ENCODE measurements around the gene TSSK6.

Gene TSSK6

GRCh38 chr19:19514881-19515641, at the start of gene TSSK6:
TSSK6 (minus strand) TSS chr19:19515548; CDS start chr19:19515427, 121 bp downstream.
- no peak for DNase-seq

- no peak for DNase-seq
These were observed 48.0 kb upstream of the TSSK6 start for GRCh38 chr19:19563348-19563848.

- no peak for DNase-seq
These were observed 47.5 kb upstream of the TSSK6 start for GRCh38 chr19:19562665-19563347.

GRCh38 chr19:19561946-19562664, 46.8 kb upstream of the TSSK6 start:
- no peak for DNase-seq

- no peak for DNase-seq
These were observed 44.6 kb upstream of the TSSK6 start for GRCh38 chr19:19559931-19560330.

- no peak for DNase-seq
These were observed 43.3 kb upstream of the TSSK6 start for GRCh38 chr19:19558636-19559035.

GRCh38 chr19:19558055-19558454, 42.7 kb upstream of the TSSK6 start:
- DNase-seq: no peak

GRCh38 chr19:19554074-19555023, 39.0 kb upstream of the TSSK6 start:
- DNase-seq: peak; percentile 66

GRCh38 chr19:19553670-19554069, 38.3 kb upstream of the TSSK6 start:
- DNase-seq: no peak

- DNase-seq: no peak
These were observed 37.5 kb upstream of the TSSK6 start for GRCh38 chr19:19552798-19553197.

GRCh38 chr19:19551853-19552192, 36.5 kb upstream of the TSSK6 start:
- DNase-seq: no peak

- DNase-seq: no peak
These were observed 35.9 kb upstream of the TSSK6 start for GRCh38 chr19:19550972-19551852.

GRCh38 chr19:19550485-19550929, 35.2 kb upstream of the TSSK6 start:
- DNase-seq: no peak

GRCh38 chr19:19549804-19550464, 34.6 kb upstream of the TSSK6 start:
- DNase-seq: no peak

- DNase-seq: no peak
These were observed 33.8 kb upstream of the TSSK6 start for GRCh38 chr19:19548915-19549759.

GRCh38 chr19:19547674-19548336, 32.5 kb upstream of the TSSK6 start:
- no peak for DNase-seq

- DNase-seq: no peak
These were observed 31.4 kb upstream of the TSSK6 start for GRCh38 chr19:19546751-19547162.

- no peak for DNase-seq
These were observed 30.4 kb upstream of the TSSK6 start for GRCh38 chr19:19545707-19546106.

- DNase-seq: no peak
These were observed 29.7 kb upstream of the TSSK6 start for GRCh38 chr19:19544954-19545591.

All from stimulated activated CD4-positive, alpha-beta T cell treated with anti-CD3 and anti-CD28 coated beads, Interleukin-12 subunit alpha, Interleukin-12 subunit beta, amount 100 ng/mL, for 4 hours (primary cell).